AG04449 (cell line): ENCODE measurements around the gene UFSP1.
"Not testable (repeated sequence)": the region's sequence is repeated elsewhere in the genome, so short reads cannot be mapped to it uniquely, and the experiment has no call there.

Source experiments
- CTCF ChIA-PET: fragments of 350-600 bp; formaldehyde crosslinking; extraction: SDS; loops from one replicate; lab custom pipeline; 2021; ENCODE audit warnings: antibody characterized with exemption; lab: Yijun Ruan, JAX
- POLR2A ChIA-PET: fragments of 400-600, 350-600 bp; formaldehyde crosslinking; extraction: SDS; loops from one replicate; lab custom pipeline; 2020; ENCODE audit warnings: antibody characterized with exemption, inconsistent platforms; lab: Yijun Ruan, JAX
- DNase-seq: peaks from one replicate; pipeline ENCODE4 v3.0.0-alpha.2; 2010; ENCODE audit warnings: low read depth, low spot score
- H3K4me3 ChIP-seq: 2 replicates; pipeline ENCODE4 v1.5.1; 2011; ENCODE audit warnings: low read depth, mild to moderate bottlenecking, control low read depth, low read length
- CTCF ChIP-seq: IDR thresholded peaks from one replicate; pipeline ENCODE4 v1.5.1; 2011; ENCODE audit warnings: mild to moderate bottlenecking, moderate library complexity, low read length, control low read depth, inconsistent platforms; ENCODE audit not compliant: insufficient read depth; ENCODE audit errors: missing control alignments

Gene UFSP1

GRCh38 chr7:100888988-100889750 lies at the start of gene UFSP1:
UFSP1 (minus strand) TSS chr7:100889715; CDS start chr7:100889271, 444 bp downstream.
- peak within 1 kb of the TSS; percentile 78 for H3K4me3 ChIP-seq
- DNase-seq, result no peak
- ChIA-PET POLR2A (interaction anchor here (0.5 to 1.9 kb wide), 19 partner anchors 11 to 461 kb away, joined by 3 to 27 read pairs (median 3); partner anchors contain the start of genes POP7, SERPINE1, SRRT and ZCWPW1), CTCF (interaction anchor here (1.0 to 3.0 kb wide), 12 partner anchors 10 to 355 kb away, joined by 3 to 21 read pairs (median 4); partner anchors contain the start of genes POP7 and SRRT)
- no peak for TF ChIP-seq CTCF

- DNase-seq, H3K4me3 ChIP-seq, POLR2A ChIA-PET, CTCF ChIA-PET: not testable (repeated sequence)
These were observed 46.7 kb upstream of the UFSP1 start for GRCh38 chr7:100936167-100936566.

- H3K4me3 ChIP-seq, DNase-seq, POLR2A ChIA-PET, CTCF ChIA-PET: not testable (repeated sequence)
These were observed 45.9 kb upstream of the UFSP1 start for GRCh38 chr7:100935381-100935780.

GRCh38 chr7:100933734-100934133 lies 44.2 kb upstream of the UFSP1 start:
- POLR2A ChIA-PET, result no interaction called here
- no peak for DNase-seq
- no peak for TF ChIP-seq CTCF
- CTCF ChIA-PET, result no interaction called here
- H3K4me3 ChIP-seq, result no peak overlapping the region

GRCh38 chr7:100929808-100930174 lies 40.3 kb upstream of the UFSP1 start:
- ChIA-PET CTCF (no interaction called here), POLR2A (no interaction called here)
- TF ChIP-seq CTCF, result no peak
- DNase-seq, result no peak
- H3K4me3 ChIP-seq, result no peak overlapping the region

- H3K4me3 ChIP-seq, POLR2A ChIA-PET, CTCF ChIA-PET, DNase-seq: not testable (repeated sequence)
These were observed 34.1 kb upstream of the UFSP1 start for GRCh38 chr7:100923616-100924015.

- no peak for DNase-seq
- TF ChIP-seq CTCF, result no peak
- no peak overlapping the region for H3K4me3 ChIP-seq
- ChIA-PET CTCF (no interaction called here), POLR2A (no interaction called here)
These were observed 31.5 kb upstream of the UFSP1 start for GRCh38 chr7:100921039-100921438.

GRCh38 chr7:100919779-100920437 lies 30.4 kb upstream of the UFSP1 start:
- DNase-seq, H3K4me3 ChIP-seq, CTCF ChIA-PET, POLR2A ChIA-PET: not testable (repeated sequence)

- POLR2A ChIA-PET, H3K4me3 ChIP-seq, DNase-seq: not testable (repeated sequence)
- CTCF ChIA-PET, result interaction anchor here (0.8 to 1.2 kb wide), 2 partner anchors 139 to 158 kb away, joined by 3 to 4 read pairs; no protein-coding TSS in a partner anchor
These were observed 29.8 kb upstream of the UFSP1 start for GRCh38 chr7:100919335-100919734.
